Measurements from ENCODE around the gene XRN2. TPM values are rescaled to one million over a fixed set of nuclear protein-coding genes. Genes with fewer than 3 reads are reported as not detected.

The XRN2 gene
- total RNA-seq, 1 donor = 125 TPM

GRCh38 chr20:21381619-21382018 is 78.5 kb downstream of the XRN2 start:
- TF ChIP-seq, protein P1, sequence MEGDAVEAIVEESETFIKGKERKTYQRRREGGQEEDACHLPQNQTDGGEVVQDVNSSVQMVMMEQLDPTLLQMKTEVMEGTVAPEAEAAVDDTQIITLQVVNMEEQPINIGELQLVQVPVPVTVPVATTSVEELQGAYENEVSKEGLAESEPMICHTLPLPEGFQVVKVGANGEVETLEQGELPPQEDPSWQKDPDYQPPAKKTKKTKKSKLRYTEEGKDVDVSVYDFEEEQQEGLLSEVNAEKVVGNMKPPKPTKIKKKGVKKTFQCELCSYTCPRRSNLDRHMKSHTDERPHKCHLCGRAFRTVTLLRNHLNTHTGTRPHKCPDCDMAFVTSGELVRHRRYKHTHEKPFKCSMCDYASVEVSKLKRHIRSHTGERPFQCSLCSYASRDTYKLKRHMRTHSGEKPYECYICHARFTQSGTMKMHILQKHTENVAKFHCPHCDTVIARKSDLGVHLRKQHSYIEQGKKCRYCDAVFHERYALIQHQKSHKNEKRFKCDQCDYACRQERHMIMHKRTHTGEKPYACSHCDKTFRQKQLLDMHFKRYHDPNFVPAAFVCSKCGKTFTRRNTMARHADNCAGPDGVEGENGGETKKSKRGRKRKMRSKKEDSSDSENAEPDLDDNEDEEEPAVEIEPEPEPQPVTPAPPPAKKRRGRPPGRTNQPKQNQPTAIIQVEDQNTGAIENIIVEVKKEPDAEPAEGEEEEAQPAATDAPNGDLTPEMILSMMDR (IDR thresholded peaks at IDR 0.05; ENCODE audit: extremely low read depth, low read depth, low read length) = no peak
- DNase-seq (ENCODE audit: insufficient read length, low spot score, missing footprints) = no peak
- Histone ChIP-seq H3K9me3 (ENCODE audit: low read depth, low read length) (no peaks in the 10 kb centered on the region), H3K4me2 (ENCODE audit: insufficient read depth, low read length) (no peak overlapping the region), H3K27ac (ENCODE audit: low read depth, low read length) (no peak overlapping the region), H3K79me2 (ENCODE audit: insufficient read depth, low read length) (peaks cover 15% of the 10 kb centered on the region), H2AFZ (ENCODE audit: low read length) (no peak overlapping the region), H3K4me1 (ENCODE audit: insufficient read depth, low read length) (no peaks in the 10 kb centered on the region), H3K4me3 (ENCODE audit: insufficient read depth, low read length) (no peak overlapping the region), H3K27me3 (ENCODE audit: insufficient read depth, low read length) (no peaks in the 10 kb centered on the region), H3K36me3 (ENCODE audit: insufficient read depth, low read length) (peaks cover 26% of the 10 kb centered on the region), H4K20me1 (ENCODE audit: insufficient read depth, low read length) (peaks cover 8% of the 10 kb centered on the region)

- Histone ChIP-seq H4K20me1 (ENCODE audit: insufficient read depth, low read length) (no peaks in the 10 kb centered on the region), H3K9me3 (ENCODE audit: low read depth, low read length) (no peaks in the 10 kb centered on the region), H3K4me3 (ENCODE audit: insufficient read depth, low read length) (no peak overlapping the region), H3K36me3 (ENCODE audit: insufficient read depth, low read length) (peaks cover 40% of the 10 kb centered on the region), H3K27me3 (ENCODE audit: insufficient read depth, low read length) (no peaks in the 10 kb centered on the region), H3K27ac (ENCODE audit: low read depth, low read length) (no peak overlapping the region), H3K4me1 (ENCODE audit: insufficient read depth, low read length) (no peaks in the 10 kb centered on the region), H3K4me2 (ENCODE audit: insufficient read depth, low read length) (no peak overlapping the region), H3K79me2 (ENCODE audit: insufficient read depth, low read length) (peaks cover 2% of the 10 kb centered on the region), H2AFZ (ENCODE audit: low read length) (no peak overlapping the region)
- no peak for DNase-seq (ENCODE audit: insufficient read length, low spot score, missing footprints)
- TF ChIP-seq, protein P1 (IDR thresholded peaks at IDR 0.05; ENCODE audit: extremely low read depth, low read depth, low read length) = no peak
These were observed 81.3 kb downstream of the XRN2 start for GRCh38 chr20:21384308-21384892.

- Histone ChIP-seq H3K4me1 (ENCODE audit: insufficient read depth, low read length) (no peaks in the 10 kb centered on the region), H2AFZ (ENCODE audit: low read length) (no peak overlapping the region), H3K4me2 (ENCODE audit: insufficient read depth, low read length) (no peak overlapping the region), H3K79me2 (ENCODE audit: insufficient read depth, low read length) (no peaks in the 10 kb centered on the region), H3K4me3 (ENCODE audit: insufficient read depth, low read length) (no peak overlapping the region), H3K27ac (ENCODE audit: low read depth, low read length) (no peak overlapping the region), H3K36me3 (ENCODE audit: insufficient read depth, low read length) (peaks cover 50% of the 10 kb centered on the region), H3K9me3 (ENCODE audit: low read depth, low read length) (no peaks in the 10 kb centered on the region), H3K27me3 (ENCODE audit: insufficient read depth, low read length) (peaks cover 1% of the 10 kb centered on the region), H4K20me1 (ENCODE audit: insufficient read depth, low read length) (no peaks in the 10 kb centered on the region)
- TF ChIP-seq, protein P1 (IDR thresholded peaks at IDR 0.05; ENCODE audit: extremely low read depth, low read depth, low read length) = no peak
- DNase-seq (ENCODE audit: insufficient read length, low spot score, missing footprints) = no peak
These were observed 83.0 kb downstream of the XRN2 start for GRCh38 chr20:21386111-21386510.

DNA sequence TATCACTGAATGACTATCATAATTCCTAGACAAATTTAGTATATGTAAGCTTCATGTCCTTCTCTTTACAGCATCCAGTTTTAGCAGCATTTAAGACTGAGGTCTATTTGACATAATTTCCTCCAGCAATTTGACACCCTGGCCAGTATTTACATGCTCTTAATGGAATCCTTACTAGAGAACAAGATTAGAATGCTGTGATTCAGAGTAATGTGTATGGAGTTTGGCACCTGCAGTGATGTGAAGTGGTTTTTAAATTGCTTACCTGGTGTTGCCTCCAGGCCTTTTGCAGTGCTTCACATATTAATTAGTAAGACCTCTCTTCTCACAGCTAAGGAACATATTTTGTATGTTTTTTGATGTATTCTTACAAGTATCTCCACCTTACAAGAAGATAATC is 84.4 kb downstream of the XRN2 start:
- no peak overlapping the region for H2AFZ ChIP-seq (ENCODE audit: low read length)
- H3K4me2 ChIP-seq (ENCODE audit: insufficient read depth, low read length) = no peak overlapping the region
- TF ChIP-seq, protein P1 (IDR thresholded peaks at IDR 0.05; ENCODE audit: extremely low read depth, low read depth, low read length) = no peak
- H3K4me3 ChIP-seq (ENCODE audit: insufficient read depth, low read length) = no peak overlapping the region
- no peaks in the 10 kb centered on the region for H3K79me2 ChIP-seq (ENCODE audit: insufficient read depth, low read length)
- no peak overlapping the region for H3K27ac ChIP-seq (ENCODE audit: low read depth, low read length)
- H3K4me1 ChIP-seq (ENCODE audit: insufficient read depth, low read length) = no peaks in the 10 kb centered on the region
- DNase-seq (ENCODE audit: insufficient read length, low spot score, missing footprints) = no peak
- peaks cover under 1% of the 10 kb centered on the region for H4K20me1 ChIP-seq (ENCODE audit: insufficient read depth, low read length)
- peaks cover 15% of the 10 kb centered on the region for H3K27me3 ChIP-seq (ENCODE audit: insufficient read depth, low read length)
- H3K36me3 ChIP-seq (ENCODE audit: insufficient read depth, low read length) = peaks cover 47% of the 10 kb centered on the region
- no peaks in the 10 kb centered on the region for H3K9me3 ChIP-seq (ENCODE audit: low read depth, low read length)

Data from osteoblast (primary cell).